ENCODE results near the gene VPS13C.

The VPS13C gene

GRCh38 chr15:61989667-61990066, 70.6 kb downstream of the VPS13C start:
- no peak for TF ChIP-seq CTCF (IDR thresholded peaks at IDR 0.05; ENCODE audit: control insufficient read depth, extremely low read depth, insufficient read depth)
- no peak for DNase-seq (ENCODE audit: low read depth)
- no peak overlapping the region for H3K4me3 ChIP-seq (ENCODE audit: low read depth, low read length)

DNA sequence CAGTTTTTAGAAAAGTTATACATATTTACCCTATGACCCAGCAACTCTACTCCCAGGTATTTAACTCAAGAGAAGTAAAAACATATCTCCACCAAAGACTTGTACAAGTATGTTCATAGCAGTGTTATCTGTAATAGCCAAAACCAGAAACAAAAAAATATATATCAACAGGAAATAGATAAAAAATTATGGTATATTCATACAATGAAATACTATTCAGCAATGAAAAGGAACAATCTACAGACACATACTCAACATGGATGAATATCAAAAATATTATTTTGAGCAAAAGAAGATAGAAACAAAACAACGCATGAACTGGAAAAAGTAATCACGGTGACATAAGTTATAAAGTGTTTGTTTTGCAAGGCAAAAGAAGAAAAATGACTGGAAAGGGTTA, 72.4 kb downstream of the VPS13C start:
- DNase-seq (ENCODE audit: low read depth) = no peak
- TF ChIP-seq CTCF (IDR thresholded peaks at IDR 0.05; ENCODE audit: control insufficient read depth, extremely low read depth, insufficient read depth) = no peak

GRCh38 chr15:61983081-61983480, 77.2 kb downstream of the VPS13C start:
- TF ChIP-seq CTCF (IDR thresholded peaks at IDR 0.05; ENCODE audit: control insufficient read depth, extremely low read depth, insufficient read depth) = no peak
- DNase-seq (ENCODE audit: low read depth) = no peak
- no peak overlapping the region for H3K4me3 ChIP-seq (ENCODE audit: low read depth, low read length)

More for the DNA sequence above, 72.4 kb downstream of the VPS13C start:
- H3K4me3 ChIP-seq (ENCODE audit: low read depth, low read length) = no peak overlapping the region

DNA sequence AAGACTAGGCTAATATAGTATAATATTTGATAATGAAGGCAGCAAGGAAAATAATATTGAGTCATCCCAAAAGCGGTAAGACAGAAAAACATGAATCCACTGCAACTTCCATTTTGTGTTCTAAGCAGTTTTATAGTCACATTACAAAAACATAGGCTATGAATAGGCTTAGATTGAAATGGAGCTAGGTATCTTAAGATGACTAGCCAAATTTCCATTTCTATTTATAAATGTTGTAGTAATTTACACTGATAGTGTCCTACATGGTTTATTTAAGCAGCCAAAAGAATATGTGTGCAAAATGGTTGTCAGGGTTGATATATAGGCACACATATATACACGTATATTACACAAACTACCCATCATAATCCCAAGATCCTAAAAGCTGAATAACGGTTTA, 82.0 kb downstream of the VPS13C start:
- TF ChIP-seq CTCF (IDR thresholded peaks at IDR 0.05; ENCODE audit: control insufficient read depth, extremely low read depth, insufficient read depth) = no peak
- H3K4me3 ChIP-seq (ENCODE audit: low read depth, low read length) = no peak overlapping the region
- DNase-seq (ENCODE audit: low read depth) = no peak

DNA sequence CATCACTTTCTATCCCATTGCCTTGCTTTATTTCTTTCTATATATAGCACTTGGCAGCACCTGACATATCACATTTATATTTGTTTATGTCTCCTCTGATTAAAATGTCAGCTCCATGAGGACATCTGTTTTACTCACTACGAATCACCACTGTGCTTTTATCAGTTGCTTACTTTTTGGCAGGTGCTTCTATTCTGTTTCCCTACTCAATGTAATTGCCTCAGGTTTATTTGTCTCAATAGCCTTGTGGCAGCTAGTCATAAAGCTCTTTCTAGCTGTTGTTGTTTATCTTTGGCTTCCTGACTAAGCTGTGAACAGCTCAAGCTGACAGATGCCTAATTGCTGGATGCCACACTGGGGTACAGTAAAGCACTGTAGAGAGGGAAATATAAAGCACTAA, 85.5 kb downstream of the VPS13C start:
- no peak overlapping the region for H3K4me3 ChIP-seq (ENCODE audit: low read depth, low read length)
- no peak for DNase-seq (ENCODE audit: low read depth)
- no peak for TF ChIP-seq CTCF (IDR thresholded peaks at IDR 0.05; ENCODE audit: control insufficient read depth, extremely low read depth, insufficient read depth)

DNA sequence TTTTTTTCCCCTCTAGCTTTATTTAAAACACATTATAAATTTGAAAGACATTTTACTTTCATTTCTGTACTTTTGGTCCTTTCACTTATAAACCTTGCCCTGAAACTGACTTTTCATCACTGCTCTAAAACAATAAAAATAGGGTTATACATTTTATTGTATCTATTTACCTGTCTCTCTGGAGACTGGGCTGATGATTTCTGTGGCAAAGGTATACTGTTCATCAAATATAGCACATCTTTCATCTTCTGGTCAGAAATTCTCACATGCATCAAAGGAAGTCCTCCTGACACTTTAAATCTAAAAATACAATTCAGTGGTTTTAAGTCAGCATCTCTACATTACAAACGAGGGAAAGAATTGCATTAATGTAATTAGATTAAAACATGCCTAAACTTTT, 86.1 kb downstream of the VPS13C start:
- no peak overlapping the region for H3K4me3 ChIP-seq (ENCODE audit: low read depth, low read length)
- no peak for TF ChIP-seq CTCF (IDR thresholded peaks at IDR 0.05; ENCODE audit: control insufficient read depth, extremely low read depth, insufficient read depth)
- DNase-seq (ENCODE audit: low read depth) = no peak

- peak; percentile 59 for DNase-seq (ENCODE audit: low read depth)
- no peak for TF ChIP-seq CTCF (IDR thresholded peaks at IDR 0.05; ENCODE audit: control insufficient read depth, extremely low read depth, insufficient read depth)
These were observed 108.3 kb downstream of the VPS13C start for GRCh38 chr15:61951949-61952348.

More at GRCh38 chr15:61951949-61952348, 108.3 kb downstream of the VPS13C start:
- no peak overlapping the region for H3K4me3 ChIP-seq (ENCODE audit: low read depth, low read length)
